Testis (tissue), 3 donors: ENCODE data around the gene YPEL1. TPM values are rescaled to one million over a fixed set of nuclear protein-coding genes. Genes with fewer than 3 reads are reported as not detected.

ENCODE experiments used
- DNase-seq: peaks from one replicate; pipeline ENCODE4 v3.0.0-alpha.2; 2019
- H3K27ac ChIP-seq, 2 donors: fragments of 200-600 bp; sonication (generic); one replicate each; pipeline ENCODE4 v1.5.1; 2019
- H3K27me3 ChIP-seq: fragments of 200-600 bp; sonication (generic); one replicate; pipeline ENCODE4 v1.5.1; 2019
- H3K36me3 ChIP-seq: fragments of 200-600 bp; sonication (generic); one replicate; pipeline ENCODE4 v1.5.1; 2017; ENCODE audit warnings: low read depth; ENCODE audit errors: missing control alignments
- H3K4me1 ChIP-seq: fragments of 200-600 bp; sonication (generic); one replicate; pipeline ENCODE4 v1.5.1; 2019
- H3K4me3 ChIP-seq, 2 donors: fragments of 200-600 bp; sonication (generic); one replicate each; pipeline ENCODE4 v1.5.1; 2017 to 2019
- H3K9me3 ChIP-seq: fragments of 200-600 bp; sonication (generic); one replicate; pipeline ENCODE4 v1.5.1; 2017
- POLR2A ChIP-seq: fragments of 450-650 bp; IDR thresholded peaks from one replicate; pipeline ENCODE4 v1.6.1; 2017; ENCODE audit warnings: antibody characterized with exemption, mild to moderate bottlenecking, moderate library complexity
- WGBS, 2 donors: methylation state at CpG; one replicate each; pipeline ENCODE4 v1.1.5; 2018; 5-methylcytosine and 5-hydroxymethylcytosine counted together
- intact Hi-C: fragments of 100-400 bp; cut with DNase I; formaldehyde crosslinking; loops from one replicate; pipeline ENCODE4 v1.15.1; 2023; ENCODE audit warnings: low total_unique reads
- polyA plus RNA-seq: library from polyadenylated mRNA; stranded (reverse); fragments of 350-450 nt; fragmentation: Illumina TruSeq; extraction: RNeasy Lipid Tissue Mini Kit (QIAGEN cat#74804); gene quantifications from one replicate; pipeline ENCODE4 v1.2.3, GENCODE V29; 2014; ENCODE audit warnings: low read depth, low replicate concordance; ENCODE audit not compliant: insufficient read depth
- total RNA-seq, 2 donors: library from RNA; depleted of rRNA; stranded (reverse); fragments of >200 nt; gene quantifications; one replicate each; pipeline ENCODE4 v1.2.3, GENCODE V29; 2016
- TF ChIP-seq, protein P1 (sequence below), 3 experiments: fragments of 450-650 bp in 2 of 3; fragments of 200-600 bp in 1 of 3; sonication (generic) in 1 of 3; IDR thresholded peaks; one replicate each; pipeline ENCODE4 v1.5.1; 2016 to 2019; ENCODE audit warnings: antibody characterized with exemption in 3 of 3, mild to moderate bottlenecking in 2 of 3, moderate library complexity in 1 of 3

The YPEL1 gene
- total and polyA plus RNA-seq, 3 donors from 2014 or later = 83.6 to 169 (median 168) TPM

- H3K9me3 ChIP-seq = no peaks in the 10 kb centered on the region
- WGBS, 2 donors = 65 to 88% methylated on average over 5 to 16 of the region's 16 CpGs
- no peak overlapping the region for H3K4me3 ChIP-seq
- intact Hi-C loops = no loop called here
- DNase-seq = no peak
- H3K36me3 ChIP-seq = no peaks in the 10 kb centered on the region
- H3K4me1 ChIP-seq = no peaks in the 10 kb centered on the region
- TF ChIP-seq, protein P1, sequence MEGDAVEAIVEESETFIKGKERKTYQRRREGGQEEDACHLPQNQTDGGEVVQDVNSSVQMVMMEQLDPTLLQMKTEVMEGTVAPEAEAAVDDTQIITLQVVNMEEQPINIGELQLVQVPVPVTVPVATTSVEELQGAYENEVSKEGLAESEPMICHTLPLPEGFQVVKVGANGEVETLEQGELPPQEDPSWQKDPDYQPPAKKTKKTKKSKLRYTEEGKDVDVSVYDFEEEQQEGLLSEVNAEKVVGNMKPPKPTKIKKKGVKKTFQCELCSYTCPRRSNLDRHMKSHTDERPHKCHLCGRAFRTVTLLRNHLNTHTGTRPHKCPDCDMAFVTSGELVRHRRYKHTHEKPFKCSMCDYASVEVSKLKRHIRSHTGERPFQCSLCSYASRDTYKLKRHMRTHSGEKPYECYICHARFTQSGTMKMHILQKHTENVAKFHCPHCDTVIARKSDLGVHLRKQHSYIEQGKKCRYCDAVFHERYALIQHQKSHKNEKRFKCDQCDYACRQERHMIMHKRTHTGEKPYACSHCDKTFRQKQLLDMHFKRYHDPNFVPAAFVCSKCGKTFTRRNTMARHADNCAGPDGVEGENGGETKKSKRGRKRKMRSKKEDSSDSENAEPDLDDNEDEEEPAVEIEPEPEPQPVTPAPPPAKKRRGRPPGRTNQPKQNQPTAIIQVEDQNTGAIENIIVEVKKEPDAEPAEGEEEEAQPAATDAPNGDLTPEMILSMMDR (IDR thresholded peaks at IDR 0.05) = no peak
- no peak for TF ChIP-seq POLR2A
- no peaks in the 10 kb centered on the region for H3K27me3 ChIP-seq
- no peak overlapping the region for H3K27ac ChIP-seq
Measured at GRCh38 chr22:21691816-21692215, 43.8 kb downstream of the YPEL1 start.

DNA sequence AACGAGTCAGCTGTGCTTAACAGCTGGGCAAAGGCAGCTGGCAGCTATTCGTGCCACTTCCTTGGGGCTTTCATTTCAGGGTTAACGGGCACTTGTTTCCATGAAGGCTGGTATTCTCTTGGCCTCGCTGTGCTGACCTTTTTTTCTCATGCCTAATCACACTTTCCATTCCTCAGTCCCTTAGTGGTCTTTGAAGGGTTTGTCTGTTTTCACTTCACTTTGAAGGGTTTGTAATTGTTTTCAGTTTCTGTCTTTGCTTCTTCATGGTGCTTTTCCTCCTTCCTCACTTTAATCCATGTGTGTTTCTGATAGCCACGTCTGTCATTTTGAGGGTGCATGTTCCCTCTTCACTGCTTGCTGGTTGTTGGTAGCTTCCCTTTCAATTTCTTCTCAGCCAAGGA is 45.2 kb downstream of the YPEL1 start:
- 78 to 88% methylated on average over 5 of the region's 5 CpGs for WGBS, 2 donors
- Histone ChIP-seq H3K9me3 (no peaks in the 10 kb centered on the region), H3K27me3 (no peaks in the 10 kb centered on the region), H3K4me1 (no peaks in the 10 kb centered on the region), H3K36me3 (no peaks in the 10 kb centered on the region), H3K4me3 (no peak overlapping the region), H3K27ac (no peak overlapping the region)
- no peak for TF ChIP-seq POLR2A
- intact Hi-C loops = no loop called here
- no peak for DNase-seq

- H3K36me3 ChIP-seq = no peaks in the 10 kb centered on the region
- no peaks in the 10 kb centered on the region for H3K4me1 ChIP-seq
- no peaks in the 10 kb centered on the region for H3K9me3 ChIP-seq
- WGBS, 2 donors = 81 to 94% methylated on average over 2 to 20 of the region's 20 CpGs
- intact Hi-C loops = no loop called here
- no peak for TF ChIP-seq POLR2A
- TF ChIP-seq, protein P1 (IDR thresholded peaks at IDR 0.05) = no peak
- H3K27ac ChIP-seq = no peak overlapping the region
- DNase-seq = no peak
- no peak overlapping the region for H3K4me3 ChIP-seq
- no peaks in the 10 kb centered on the region for H3K27me3 ChIP-seq
Measured at GRCh38 chr22:21688706-21689381, 46.8 kb downstream of the YPEL1 start.

DNA sequence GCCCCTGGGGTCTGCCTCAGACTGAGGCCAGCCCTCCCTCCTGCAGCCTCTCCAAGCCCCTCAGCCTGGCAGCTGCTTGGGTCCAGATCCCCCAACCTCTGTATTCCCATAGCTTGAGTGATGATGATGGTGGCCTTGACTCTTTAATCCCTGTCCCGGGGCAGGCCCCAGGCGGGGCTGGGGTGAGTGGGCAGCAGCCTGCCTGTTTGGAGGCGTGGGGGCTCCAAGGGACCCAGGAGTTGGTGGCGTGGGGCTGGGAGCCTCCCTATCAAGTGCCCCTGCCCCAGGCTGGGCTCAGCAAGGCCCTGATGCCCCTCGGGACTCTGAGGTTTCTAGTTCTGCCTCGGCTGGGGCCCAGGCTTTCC is 47.3 kb downstream of the YPEL1 start:
- TF ChIP-seq, protein P1 (IDR thresholded peaks at IDR 0.05) = no peak
- no peak for TF ChIP-seq POLR2A
- H3K4me1 ChIP-seq = no peaks in the 10 kb centered on the region
- no peaks in the 10 kb centered on the region for H3K9me3 ChIP-seq
- no peak overlapping the region for H3K27ac ChIP-seq
- no peaks in the 10 kb centered on the region for H3K36me3 ChIP-seq
- no peak for DNase-seq
- no peaks in the 10 kb centered on the region for H3K27me3 ChIP-seq
- WGBS, 2 donors = 93% methylated on average over 6 of the region's 6 CpGs; no CpG with 5 or more reads in 1 of the 2 donors
- H3K4me3 ChIP-seq = no peak overlapping the region
- intact Hi-C loops = no loop called here

- Histone ChIP-seq H3K27ac (no peak overlapping the region), H3K27me3 (no peaks in the 10 kb centered on the region), H3K9me3 (no peaks in the 10 kb centered on the region), H3K4me3 (no peak overlapping the region), H3K36me3 (no peaks in the 10 kb centered on the region), H3K4me1 (no peaks in the 10 kb centered on the region)
- intact Hi-C loops = no loop called here
- 89 to 92% methylated on average over 5 to 11 of the region's 11 CpGs for WGBS, 2 donors
- TF ChIP-seq, protein P1 (IDR thresholded peaks at IDR 0.05) = no peak
- TF ChIP-seq POLR2A = no peak
- no peak for DNase-seq
Measured at GRCh38 chr22:21687685-21688259, 47.8 kb downstream of the YPEL1 start.
